ENCODE results near the gene RABGAP1L.

DNA sequence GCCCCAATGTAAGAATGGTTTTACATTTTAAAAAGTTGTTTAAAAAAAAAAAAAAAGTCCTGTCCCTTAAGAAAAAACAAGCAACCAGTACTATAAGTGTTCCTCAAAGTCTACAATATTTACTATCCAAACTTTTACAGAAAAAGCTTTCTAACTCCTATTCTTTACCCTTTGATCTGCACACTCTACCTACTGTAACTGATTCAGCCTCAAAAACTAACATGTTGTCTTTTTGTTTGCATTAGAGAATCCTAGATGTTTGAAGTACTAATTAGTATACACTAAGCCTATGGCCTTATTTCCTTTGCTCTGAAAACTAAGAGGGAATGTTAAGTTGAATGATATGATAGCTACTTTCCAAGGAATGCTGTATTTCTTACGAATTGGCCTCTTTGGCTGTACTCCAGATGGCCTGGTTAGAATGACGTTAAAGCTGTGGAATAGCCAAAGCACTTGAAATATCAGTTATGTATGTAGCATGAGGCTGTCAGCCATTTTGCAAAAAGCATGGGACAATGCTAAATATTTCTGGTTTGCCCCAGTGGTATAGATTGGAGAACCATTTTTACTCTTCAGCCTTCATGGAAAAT lies 523.2 kb downstream of the RABGAP1L start:
- TF ChIP-seq, protein P1, sequence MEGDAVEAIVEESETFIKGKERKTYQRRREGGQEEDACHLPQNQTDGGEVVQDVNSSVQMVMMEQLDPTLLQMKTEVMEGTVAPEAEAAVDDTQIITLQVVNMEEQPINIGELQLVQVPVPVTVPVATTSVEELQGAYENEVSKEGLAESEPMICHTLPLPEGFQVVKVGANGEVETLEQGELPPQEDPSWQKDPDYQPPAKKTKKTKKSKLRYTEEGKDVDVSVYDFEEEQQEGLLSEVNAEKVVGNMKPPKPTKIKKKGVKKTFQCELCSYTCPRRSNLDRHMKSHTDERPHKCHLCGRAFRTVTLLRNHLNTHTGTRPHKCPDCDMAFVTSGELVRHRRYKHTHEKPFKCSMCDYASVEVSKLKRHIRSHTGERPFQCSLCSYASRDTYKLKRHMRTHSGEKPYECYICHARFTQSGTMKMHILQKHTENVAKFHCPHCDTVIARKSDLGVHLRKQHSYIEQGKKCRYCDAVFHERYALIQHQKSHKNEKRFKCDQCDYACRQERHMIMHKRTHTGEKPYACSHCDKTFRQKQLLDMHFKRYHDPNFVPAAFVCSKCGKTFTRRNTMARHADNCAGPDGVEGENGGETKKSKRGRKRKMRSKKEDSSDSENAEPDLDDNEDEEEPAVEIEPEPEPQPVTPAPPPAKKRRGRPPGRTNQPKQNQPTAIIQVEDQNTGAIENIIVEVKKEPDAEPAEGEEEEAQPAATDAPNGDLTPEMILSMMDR (IDR thresholded peaks at IDR 0.05; ENCODE audit: extremely low read depth in 1 of 2, insufficient read depth in 1 of 2, low read depth in 1 of 2, low read length in 2 of 2), result no peak
- no peak for TF ChIP-seq EZH2 (IDR thresholded peaks at IDR 0.05; ENCODE audit: borderline replicate concordance, low read depth, low read length, severe bottlenecking)

Measured in endothelial cell of umbilical vein (primary cell).